Measurements from ENCODE around the gene ISCU. TPM values are rescaled to one million over a fixed set of nuclear protein-coding genes. Genes with fewer than 3 reads are reported as not detected.

Gene ISCU
- total and polyA plus RNA-seq, 9 of the 15 experiments (the other 6 are each of a cell fraction or from before 2014, with no cell fraction given) = 15.9 to 92.5 (median 77.3) TPM

DNA sequence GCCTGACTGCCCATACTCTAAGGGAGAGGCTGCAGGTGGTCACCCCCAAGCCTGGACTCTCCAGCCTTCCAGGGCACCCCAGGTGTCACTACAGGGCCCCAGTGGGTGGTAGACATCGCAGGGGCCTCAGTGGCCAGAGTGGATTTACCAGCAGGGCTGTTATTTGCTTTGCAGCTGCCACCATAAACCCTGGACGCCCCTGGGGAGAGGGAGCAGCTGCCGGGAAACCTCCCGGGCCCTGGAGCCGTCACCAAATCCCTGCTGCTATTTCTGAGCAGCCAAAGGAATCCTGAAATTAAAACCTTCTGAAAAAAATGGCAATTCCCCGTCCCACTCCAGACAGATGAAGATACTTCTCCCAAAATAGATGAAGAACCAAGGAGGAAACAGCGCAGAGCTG, 21.6 kb downstream of the ISCU start:
- WGBS (ENCODE audit: insufficient coverage, low coverage, missing lambda C conversion rate) = 2% methylated on average over 7 of the region's 7 CpGs
- H3K4me3 ChIP-seq = no peak overlapping the region
- POLR2A ChIA-PET = interaction anchor here (0.6 kb wide), 2 partner anchors 52 to 54 kb away, joined by 3 read pairs; no protein-coding TSS in a partner anchor
- in situ Hi-C loops (cut with MboI) = no loop called here
- H3K9me3 ChIP-seq (replicated peaks; ENCODE audit: control insufficient read depth, insufficient read depth, low read depth, low read length) = no peaks in the 10 kb centered on the region
- intact Hi-C loops (cut with micrococcal nuclease) = no loop called here
- no peaks in the 10 kb centered on the region; the same call in 1 of the 2 replicates for H4K20me1 ChIP-seq (replicated peaks; ENCODE audit: control insufficient read depth, insufficient read depth, low read length)
- CTCF ChIA-PET (ENCODE audit: low intra/inter-chr PET ratio) = no interaction called here
- peaks cover 0 to 6% of the 10 kb centered on the region in 2 experiments; a peak in 1 of 5 replicates for H3K4me1 ChIP-seq (replicated peaks in 1 of 2; ENCODE audit: control insufficient read depth in 2 of 2, insufficient read depth in 2 of 2, low read length in 2 of 2)
- FAIRE-seq = no peak
- H3K36me3 ChIP-seq (ENCODE audit: control insufficient read depth, insufficient read depth, low read length) = no peaks in the 10 kb centered on the region
- H3K9me1 ChIP-seq (ENCODE audit: control insufficient read depth, insufficient read depth, low read length) = no peaks in the 10 kb centered on the region
- no TSS peak for BruUV-seq (replicated peaks)
- DNase-seq (ENCODE audit: extremely low read depth in 1 of 4, low spot score in 3 of 4) = no peak
- H3K9ac ChIP-seq (ENCODE audit: insufficient read depth in 1 of 2, low read depth in 2 of 2, low read length in 2 of 2) = no peak overlapping the region
- TF ChIP-seq TAF1 (IDR thresholded peaks at IDR 0.05; ENCODE audit: control insufficient read depth, extremely low read depth, insufficient read depth, low read length, severe bottlenecking) = no peak
- no peak for TF ChIP-seq RHOXF2B (CRISPR knock-in tag; conservative IDR thresholded peaks at IDR 0.05)
- TF ChIP-seq, protein P1, sequence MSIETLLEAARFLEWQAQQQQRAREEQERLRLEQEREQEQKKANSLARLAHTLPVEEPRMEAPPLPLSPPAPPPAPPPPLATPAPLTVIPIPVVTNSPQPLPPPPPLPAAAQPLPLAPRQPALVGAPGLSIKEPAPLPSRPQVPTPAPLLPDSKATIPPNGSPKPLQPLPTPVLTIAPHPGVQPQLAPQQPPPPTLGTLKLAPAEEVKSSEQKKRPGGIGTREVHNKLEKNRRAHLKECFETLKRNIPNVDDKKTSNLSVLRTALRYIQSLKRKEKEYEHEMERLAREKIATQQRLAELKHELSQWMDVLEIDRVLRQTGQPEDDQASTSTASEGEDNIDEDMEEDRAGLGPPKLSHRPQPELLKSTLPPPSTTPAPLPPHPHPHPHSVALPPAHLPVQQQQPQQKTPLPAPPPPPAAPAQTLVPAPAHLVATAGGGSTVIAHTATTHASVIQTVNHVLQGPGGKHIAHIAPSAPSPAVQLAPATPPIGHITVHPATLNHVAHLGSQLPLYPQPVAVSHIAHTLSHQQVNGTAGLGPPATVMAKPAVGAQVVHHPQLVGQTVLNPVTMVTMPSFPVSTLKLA (conservative IDR thresholded peaks at IDR 0.05) = no peak
- TF ChIP-seq ZNF551 (CRISPR knock-in tag; IDR thresholded peaks at IDR 0.05) = no peak
- no peak for TF ChIP-seq TCFL5 (CRISPR knock-in tag; conservative IDR thresholded peaks at IDR 0.05)
- TF ChIP-seq E2F3 (CRISPR knock-in tag; IDR thresholded peaks at IDR 0.05) = no peak
- TF ChIP-seq NFRKB (IDR thresholded peaks at IDR 0.05; ENCODE audit: low read depth) = no peak
- no peak for TF ChIP-seq NCOA4 (IDR thresholded peaks at IDR 0.05; ENCODE audit: partially characterized antibody)
- TF ChIP-seq NFXL1 (CRISPR knock-in tag; IDR thresholded peaks at IDR 0.05) = no peak
- no peak for TF ChIP-seq TAF7 (tag; IDR thresholded peaks at IDR 0.05)
- no peak for TF ChIP-seq SMAD2 (IDR thresholded peaks at IDR 0.05; ENCODE audit: low read depth, low read length)
- no peak for TF ChIP-seq ZNF133 (CRISPR knock-in tag; IDR thresholded peaks at IDR 0.05)
- H3K4me2 ChIP-seq (ENCODE audit: insufficient read depth, low read length) = no peak overlapping the region
- H3K79me2 ChIP-seq (ENCODE audit: control insufficient read depth, insufficient read depth, low read length) = no peaks in the 10 kb centered on the region
- no peak overlapping the region for H2AFZ ChIP-seq (ENCODE audit: low read depth, low read length)
- H3K27ac ChIP-seq (ENCODE audit: extremely low read depth, low read depth, low read length) = no peak overlapping the region
- ATAC-seq = no peak
- peaks cover 2 to 47% of the 10 kb centered on the region in 2 experiments; a peak in 4 of 5 replicates for H3K27me3 ChIP-seq (ENCODE audit: control insufficient read depth in 2 of 2, insufficient read depth in 2 of 2, low read length in 2 of 2)
